ENCODE data around the gene MMP24.
"Not testable (repeated sequence)": the region's sequence is repeated elsewhere in the genome, so short reads cannot be mapped to it uniquely, and the experiment has no call there.

The MMP24 gene

DNA sequence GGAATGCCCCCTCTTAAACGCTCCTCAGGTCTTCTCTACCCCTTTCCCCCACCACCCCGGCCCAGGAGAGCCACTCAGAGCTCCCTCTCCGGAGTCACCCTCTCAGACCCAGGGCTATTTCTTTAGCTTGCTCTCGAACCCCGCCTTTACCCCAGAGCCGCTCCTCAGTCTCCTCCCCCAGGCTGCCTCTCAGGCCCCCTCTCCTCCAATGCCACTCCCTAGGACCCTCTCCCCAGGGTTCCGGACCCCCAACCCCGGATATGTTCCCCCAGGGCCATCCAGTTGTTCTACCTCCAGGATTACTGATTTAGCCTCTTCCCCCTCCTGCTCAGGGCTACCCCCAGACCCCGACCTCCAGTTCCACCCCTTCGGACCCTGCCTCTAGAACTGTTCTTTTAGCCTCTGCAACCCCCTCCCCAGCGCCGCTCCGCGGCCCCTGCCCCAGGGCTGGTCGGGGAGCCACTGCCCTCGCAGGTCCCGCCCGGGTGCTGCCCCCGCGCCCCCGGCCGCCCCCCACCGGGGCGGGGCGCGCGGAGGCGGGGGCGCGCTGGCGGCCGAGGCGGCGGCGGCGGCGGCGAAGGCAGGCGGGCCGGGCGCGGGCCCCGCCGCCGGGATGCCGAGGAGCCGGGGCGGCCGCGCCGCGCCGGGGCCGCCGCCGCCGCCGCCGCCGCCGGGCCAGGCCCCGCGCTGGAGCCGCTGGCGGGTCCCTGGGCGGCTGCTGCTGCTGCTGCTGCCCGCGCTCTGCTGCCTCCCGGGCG is at the start of gene MMP24:
Gene MMP24 (plus strand): TSS at position 565 of the 758 bp plus-strand sequence. CDS start 49 bp downstream, at position 614.
- no peak for DNase-seq (ENCODE audit: low read depth, low spot score)

DNA sequence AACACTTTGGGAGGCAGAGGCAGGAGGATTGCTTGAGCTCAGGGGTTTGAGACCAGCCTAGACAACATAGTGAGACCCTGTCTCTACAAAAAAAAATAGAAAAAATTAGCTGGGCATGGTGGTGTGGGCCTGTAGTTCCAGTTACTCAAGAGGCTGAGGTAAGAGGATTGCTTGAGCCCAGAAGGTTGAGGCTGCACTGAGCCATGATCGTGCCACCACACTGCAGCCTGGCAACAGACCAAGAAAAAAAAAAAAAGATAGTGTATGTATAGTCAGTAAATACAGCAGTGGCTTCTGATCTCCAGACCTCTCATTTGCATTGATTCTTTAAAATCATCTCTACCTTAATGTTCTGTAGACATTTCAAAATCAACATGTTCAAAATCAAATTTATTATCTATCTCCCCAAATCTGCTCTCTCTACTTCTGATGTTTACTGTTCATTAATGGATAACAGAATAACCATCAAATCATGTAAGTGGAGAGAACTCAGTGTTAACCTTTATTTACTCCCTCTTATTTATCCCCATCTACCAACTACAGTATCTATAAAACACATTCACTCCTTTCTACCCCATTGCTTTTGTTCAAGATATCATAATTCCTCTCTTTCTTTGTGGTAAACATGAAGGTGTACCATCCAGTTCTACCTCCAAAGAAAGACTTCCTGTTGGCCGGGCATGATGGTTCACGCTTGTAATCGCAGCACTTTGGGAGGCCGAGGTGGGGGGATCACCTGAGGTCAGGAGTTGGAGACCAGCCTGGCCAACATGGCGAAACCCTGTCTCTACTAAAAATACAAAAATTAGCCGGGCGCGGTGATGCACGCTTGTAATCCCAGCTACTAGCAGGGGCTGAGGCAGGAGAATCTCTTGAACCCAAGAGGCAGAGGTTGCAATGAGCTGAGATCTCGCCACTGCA is 46.9 kb upstream of the MMP24 start:
- DNase-seq (ENCODE audit: low read depth, low spot score) = no peak

DNA sequence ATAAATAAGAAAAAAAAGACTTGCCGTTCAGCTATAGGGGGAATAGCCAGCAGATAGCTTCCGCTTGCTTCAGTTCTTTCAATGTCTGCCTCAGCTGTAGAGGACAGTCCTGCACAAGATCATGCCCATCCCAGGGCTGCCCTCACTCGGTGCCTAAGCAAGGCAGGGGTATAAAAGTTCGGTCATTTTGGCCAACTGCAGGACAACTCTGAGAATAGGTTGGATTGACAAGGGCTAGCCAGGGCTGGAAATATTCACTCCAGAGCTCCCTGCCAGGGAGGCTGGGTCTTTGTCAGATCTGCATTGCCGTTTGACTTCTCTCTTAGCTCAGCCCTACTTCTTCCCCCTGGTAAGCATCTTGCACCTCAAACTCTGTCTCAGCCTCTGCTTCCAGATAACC is 46.2 kb upstream of the MMP24 start:
- DNase-seq (ENCODE audit: low read depth, low spot score) = no peak

DNA sequence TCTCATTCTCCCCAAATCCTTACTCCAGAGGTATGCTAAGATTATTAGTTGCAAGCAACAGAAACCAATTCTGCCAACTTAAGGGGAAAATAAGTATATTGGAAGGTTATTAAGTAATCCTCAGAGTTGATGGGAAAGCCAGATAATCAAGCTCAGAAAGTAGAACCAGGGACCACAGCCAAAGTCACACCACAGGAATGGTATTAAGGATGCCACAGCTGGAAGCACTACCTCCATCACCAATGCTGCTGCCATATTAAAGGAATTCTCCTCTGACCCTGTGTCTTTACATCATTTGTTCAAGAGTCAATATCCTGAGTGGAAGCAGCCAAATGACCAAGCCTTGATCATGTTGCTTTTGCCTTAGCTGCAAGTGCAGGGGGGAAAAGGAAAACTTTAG is 44.8 kb upstream of the MMP24 start:
- DNase-seq (ENCODE audit: low read depth, low spot score) = no peak

DNA sequence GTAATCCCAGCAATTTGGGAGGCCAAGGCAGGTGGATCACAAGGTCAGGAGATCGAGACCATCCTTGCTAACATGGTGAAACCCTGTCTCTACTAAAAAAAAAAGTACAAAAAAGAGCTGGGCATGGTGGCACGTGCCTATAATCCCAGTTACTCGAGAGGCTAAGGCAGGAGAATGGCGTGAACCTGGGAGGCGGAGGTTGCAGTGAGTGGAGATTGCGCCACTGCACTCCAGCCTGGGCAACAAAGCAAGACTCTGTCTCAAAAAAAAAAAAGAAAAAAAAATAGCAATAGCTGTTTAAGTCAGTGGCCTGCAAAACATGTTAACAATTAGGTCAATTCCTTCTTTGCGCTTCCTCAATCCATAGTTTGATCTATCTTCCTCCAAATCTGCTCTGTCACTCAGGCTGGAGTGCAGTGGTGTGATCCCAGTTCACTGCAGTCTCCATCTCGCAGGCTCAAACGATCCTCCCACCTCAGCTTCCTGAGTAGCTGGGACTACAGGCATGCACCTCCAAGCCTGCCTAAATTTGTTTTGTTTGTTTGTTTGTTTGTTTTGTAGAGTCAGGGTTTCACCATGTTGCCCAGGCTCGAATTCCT is 39.7 kb upstream of the MMP24 start:
- not testable (repeated sequence) for DNase-seq (ENCODE audit: low read depth, low spot score)

DNA sequence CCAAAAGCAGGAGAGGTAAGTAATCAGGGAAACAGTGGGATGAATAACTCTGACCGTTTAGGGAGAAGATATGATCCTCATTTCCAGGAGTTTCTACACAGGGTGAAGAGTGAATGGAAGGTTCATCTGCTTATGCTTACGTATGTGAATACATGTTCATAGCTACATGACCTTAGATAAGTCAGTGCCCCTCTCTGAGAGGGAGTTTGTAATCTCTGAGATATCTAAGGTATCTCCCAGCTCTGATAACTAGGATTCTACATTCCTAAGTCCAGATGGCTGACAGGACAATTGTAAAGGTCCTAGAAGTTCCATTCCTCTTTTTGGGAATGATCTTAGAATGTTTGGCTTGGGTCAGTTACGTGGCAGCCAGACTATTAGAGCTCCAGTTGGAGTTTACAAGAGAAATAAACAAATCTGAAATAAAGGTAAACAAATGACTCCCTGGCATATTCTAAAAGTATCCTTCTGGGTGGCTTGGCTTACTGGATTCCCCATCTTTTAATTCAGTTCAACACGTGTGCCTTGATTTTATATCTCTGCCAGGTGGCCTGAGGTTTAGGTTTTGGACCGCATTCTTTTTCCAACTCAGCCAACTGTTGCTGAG is 38.8 kb upstream of the MMP24 start:
- DNase-seq (ENCODE audit: low read depth, low spot score) = no peak

DNA sequence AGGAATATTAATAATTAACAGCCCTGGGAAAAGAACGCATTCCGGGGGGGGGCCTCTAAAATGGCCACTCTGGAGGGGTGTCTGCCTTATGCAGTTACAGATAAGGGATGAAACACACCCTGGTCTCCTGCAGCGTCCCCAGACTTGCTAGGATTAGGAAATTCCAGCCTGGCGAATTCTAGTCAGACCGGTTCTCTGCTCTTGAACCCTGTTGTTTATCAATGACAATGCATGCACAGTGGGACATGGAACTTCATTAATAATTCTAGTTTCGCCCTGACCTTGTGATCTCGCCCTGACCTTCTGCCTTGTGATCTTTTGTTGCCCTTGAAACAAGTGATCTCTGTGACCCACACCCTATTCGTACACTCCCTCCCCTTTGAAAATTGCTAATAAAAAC is 37.3 kb upstream of the MMP24 start:
- not testable (repeated sequence) for DNase-seq (ENCODE audit: low read depth, low spot score)

DNA sequence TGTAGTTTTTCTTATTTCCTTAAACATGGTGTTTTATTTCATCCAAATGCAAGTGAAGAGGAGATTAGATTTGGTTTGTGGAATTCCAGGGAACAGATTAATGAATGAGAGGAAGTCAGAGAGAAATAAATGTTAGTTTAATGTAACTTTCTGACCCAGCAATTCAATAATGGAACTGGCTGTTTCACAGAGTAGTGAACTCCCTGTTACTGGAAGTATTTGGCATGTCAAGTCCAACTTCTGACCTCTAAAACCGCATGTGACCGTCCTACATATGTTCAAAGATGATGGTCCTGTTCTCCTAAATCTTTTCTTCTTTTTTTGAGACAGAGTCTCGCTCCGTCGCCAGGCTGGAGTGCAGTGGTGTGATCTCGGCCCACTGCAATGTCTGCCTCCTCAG is 35.9 kb upstream of the MMP24 start:
- no peak for DNase-seq (ENCODE audit: low read depth, low spot score)

DNA sequence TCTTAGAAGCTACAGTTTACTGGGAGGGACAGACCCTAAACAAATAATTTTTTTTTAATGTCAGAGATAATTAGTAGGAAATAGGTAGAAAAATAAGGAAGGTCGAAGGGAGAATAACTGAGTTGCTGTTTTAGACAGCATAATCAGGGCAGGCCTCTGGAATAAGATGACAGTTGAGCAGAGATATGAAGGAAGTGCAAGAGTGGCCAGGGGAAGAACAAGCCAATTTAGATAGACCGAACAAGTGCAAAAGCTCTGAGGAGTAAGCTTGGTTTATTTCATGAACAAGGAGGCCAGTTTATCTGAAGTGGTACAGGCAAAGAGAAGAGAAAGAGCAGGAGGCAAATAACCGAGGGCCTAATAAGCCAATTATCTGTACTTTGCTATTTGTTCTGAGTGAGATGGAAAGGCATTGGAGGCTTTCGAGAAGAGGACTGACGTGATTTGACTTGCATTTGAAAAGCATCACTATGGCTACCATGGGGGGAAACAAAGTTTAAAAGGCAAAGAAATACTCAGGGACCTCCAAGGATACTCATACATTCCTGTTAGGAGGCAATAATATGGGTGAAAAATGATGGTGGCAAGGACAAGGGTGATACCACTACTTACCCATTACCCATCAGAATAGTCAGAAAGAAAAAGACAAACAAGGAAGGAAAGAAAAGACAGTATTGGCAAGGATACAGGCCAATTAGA is 34.9 kb upstream of the MMP24 start:
- no peak for DNase-seq (ENCODE audit: low read depth, low spot score)

DNA sequence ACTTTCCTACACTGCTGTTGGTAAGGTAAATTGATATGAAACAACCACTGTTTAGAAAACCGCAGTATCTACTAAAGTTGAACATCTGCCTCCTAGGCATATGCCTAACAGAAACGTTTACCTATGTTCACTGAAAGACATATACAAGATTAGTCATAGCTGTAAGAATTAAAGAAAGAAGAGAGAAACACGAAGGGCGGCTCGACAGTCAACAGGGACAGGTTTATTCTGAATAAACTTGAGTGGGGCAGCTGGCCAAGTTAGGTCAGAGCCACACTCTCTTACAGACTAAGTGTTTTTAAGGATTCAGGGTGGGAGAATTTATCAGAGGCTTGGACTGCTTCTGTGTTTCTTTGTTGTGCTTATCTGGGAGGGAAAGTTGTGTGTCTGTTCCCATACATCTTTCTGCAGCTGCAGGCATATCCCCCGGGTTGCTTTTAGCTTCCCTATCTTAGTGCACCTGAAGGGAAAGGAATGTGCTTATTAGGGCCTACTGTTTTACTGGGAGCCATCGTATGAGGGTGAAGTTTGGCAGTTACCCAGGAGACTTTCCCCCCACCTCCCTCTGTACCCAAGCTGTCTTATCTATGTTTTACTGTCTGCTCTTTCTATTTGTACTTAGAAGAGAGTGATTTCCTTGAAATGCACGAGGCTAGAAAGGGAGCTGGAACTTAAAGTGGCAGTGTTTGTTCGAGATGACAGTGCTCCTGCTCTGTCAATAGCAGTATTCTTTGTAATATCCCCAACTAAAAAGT is 34.2 kb upstream of the MMP24 start:
- no peak for DNase-seq (ENCODE audit: low read depth, low spot score)

DNA sequence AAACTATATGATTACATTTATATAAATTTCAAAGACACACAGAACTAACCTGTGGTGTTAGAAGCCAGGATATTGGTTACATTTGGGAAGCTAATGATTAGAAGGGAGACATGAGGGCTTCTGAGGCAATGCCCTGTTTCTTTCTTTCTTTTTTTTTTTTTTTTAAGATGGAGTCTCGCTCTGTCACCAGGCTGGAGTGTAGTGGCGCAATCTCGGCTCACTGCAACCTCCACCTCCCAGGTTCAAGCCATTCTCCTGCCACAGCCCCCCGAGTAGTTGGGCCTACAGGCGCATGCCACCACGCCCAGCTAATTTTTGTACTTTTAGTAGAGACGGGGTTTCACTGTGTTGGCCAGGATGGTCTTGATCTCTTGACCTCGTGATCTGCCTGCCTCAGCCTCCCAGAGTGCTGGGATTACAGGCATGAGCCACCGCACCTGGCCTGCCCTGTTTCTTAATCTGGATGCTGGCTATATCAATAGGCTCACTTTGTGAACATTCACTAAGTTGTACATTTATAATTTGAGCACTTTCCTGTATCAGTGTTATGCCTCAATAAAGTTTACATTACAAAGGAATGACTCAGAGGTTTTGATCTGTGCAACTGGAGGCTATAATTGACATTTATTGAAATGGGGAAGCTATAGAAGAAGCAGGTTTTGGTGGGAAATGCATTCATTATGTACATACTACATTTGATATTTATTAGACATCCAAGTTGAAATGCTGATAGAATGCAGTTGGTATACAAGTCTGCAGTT is 33.3 kb upstream of the MMP24 start:
- DNase-seq (ENCODE audit: low read depth, low spot score) = not testable (repeated sequence)

DNA sequence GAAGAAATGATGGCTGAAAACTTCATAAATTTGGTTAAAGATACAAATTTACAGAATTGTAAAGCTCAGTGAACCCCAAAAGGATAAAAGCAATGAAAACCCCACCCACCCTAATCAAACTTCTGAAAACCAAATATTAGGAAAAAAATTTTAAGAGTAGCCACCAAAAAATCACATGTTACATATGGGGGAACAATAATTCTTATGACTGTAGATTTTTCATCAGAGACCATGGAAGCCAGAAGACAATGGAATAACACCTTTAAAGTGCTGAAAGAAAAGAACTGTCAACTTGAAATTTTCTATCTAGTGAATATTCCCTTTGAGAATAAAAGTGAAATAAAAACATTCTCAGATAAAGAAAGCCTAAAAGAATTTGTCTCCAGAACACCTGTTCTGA is 30.2 kb upstream of the MMP24 start:
- no peak for DNase-seq (ENCODE audit: low read depth, low spot score)

DNA sequence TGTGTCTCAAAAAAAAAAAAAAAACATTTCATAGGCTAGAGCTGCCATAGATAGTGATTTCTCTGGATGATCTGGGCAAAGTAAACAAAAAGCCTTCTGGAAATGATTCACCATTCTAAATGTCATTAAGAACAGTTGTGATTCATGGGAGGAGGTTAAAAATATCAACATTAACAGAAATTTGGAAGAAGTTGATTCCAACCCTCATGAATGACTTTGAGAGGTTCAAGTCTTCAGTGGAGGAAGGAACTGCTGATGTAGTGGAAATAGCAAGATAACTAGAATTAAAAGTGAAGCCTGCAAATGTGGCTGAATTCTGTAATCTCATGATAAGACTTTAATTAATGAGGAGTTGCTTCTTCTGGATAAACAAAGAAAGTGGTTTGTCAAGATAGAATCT is 26.8 kb upstream of the MMP24 start:
- no peak for DNase-seq (ENCODE audit: low read depth, low spot score)

DNA sequence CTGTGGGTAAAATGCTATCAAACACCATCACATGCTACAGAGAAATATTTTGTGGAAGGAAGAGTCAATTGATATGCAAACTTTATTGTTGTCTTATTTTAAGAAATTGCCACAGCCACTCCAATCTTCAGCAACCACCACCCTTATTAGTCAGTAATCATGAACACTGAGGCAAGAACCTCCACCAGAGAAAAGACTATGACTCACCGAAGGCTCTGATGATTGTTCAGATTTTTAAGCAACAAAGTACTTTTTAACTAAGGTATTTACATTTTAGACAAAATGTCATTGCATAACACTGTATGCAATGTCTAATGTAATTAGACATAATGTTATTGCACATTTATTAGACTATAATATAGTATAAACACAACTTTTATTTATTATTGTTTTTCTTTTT is 26.2 kb upstream of the MMP24 start:
- no peak for DNase-seq (ENCODE audit: low read depth, low spot score)

DNA sequence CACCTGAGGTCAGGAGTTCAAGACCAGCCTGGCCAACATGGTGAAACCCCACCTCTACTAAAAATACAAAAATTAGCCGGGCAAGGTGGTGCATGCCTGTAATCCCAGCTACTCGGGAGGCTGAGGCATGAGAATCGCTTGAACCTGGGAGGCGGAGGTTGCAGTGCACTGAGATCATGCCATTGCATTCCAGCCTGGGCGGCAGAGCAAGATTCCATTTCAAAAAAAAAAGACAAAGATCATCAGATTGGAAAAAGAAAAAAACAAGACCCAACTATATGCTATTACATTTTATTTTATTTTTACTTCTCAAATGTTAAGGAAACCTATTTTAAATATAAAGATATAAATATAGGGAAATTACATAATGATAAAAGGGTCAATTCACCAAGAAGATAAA is 25.0 kb upstream of the MMP24 start:
- not testable (repeated sequence) for DNase-seq (ENCODE audit: low read depth, low spot score)

DNA sequence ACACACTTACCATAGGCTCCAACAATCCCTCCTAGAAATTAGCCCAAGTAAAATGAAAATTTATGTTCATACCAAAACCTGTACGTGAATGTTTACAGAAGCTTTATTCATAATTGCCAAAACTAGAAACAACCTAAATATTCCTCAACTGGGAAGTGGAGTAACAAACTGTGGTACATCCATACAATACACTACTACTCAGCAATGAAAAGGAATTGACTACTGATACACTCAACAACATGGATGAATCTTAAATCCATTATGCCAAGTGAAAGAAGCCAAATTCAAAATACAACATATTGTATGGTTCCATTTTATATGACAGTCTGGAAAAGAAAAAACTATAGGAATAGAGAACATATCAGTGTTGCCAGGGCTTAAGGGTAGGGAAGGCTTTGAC is 19.7 kb upstream of the MMP24 start:
- no peak for DNase-seq (ENCODE audit: low read depth, low spot score)

DNA sequence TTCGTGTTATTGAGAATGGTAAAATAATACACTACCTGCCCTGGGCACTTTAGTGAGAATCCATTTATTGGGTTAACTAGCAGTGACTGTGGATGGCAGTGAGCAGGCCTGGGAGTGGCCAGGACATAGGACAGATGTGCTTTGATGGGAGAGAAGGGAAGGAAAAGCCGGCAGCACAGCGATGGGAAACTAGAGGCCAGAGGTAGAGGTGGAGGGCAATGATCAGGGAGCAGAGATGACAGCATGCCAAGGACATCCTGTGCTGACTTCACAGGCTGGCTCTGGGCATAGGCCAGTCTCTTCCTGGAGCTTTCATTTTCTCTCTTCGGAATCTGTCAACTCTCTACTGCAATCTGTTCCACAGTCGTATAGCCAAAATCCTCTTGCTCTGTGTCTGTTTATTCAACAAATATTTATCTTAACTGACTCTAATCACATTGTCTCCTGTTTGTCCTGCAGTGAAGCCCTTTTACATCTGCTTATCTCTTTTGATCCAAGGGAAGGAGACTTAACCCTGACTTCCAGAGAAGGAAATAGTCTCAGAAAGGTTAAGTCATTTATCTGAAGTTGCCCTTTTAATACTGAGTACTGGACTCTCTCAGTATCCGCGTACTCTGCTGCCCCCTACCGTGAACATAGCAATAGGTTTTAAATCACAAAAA is 18.4 kb upstream of the MMP24 start:
- peak; percentile 55 for DNase-seq (ENCODE audit: low read depth, low spot score)

DNA sequence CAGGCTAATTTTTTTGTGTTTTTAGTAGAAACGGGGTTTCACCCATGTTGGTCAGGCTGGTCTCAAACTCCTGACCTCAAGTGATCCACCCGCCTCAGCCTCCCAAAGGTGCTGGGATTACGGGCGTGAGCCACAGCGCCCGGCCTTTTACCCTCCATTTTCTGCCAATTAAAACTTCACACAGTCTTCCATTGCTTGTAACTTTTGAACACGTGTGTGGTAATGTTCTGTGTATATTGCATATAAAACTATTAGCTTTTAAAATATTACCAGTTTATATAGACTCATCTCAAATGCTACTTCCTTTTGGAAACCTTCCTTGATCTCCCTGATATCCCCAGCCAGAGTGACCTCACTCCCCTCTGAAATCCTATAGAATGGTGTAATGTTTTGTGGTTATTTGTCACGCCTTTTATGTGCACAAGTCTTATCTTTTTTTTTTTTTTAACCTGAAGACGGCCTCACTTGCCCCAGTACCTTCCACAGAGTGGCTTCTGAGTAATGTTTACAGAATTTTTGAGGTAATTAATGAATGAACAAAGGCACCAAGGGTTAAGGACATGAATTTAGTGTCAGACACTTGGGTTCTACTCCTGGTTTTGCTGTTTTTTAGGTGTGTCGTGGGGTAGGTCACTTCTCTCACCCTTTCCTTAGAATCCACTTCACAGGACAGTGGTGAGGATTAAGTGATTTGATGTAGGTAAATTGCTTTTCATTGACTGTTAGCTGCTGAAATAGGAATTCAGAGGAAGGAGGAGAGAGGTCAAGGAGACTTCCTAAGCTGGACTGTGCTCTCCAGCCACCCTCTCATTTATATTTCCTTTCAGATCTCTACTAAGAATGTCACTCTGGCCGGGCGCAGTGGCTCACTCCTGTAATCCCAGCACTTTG is 11.2 kb upstream of the MMP24 start:
- DNase-seq (ENCODE audit: low read depth, low spot score) = no peak
